Thyroid gland (tissue), 4 donors: ENCODE measurements around the gene MOB2. TPM values are rescaled to one million over a fixed set of nuclear protein-coding genes. Genes with fewer than 3 reads are reported as not detected.

Experiments used
- DNase-seq, 2 donors: peaks; one replicate each; pipeline ENCODE4 v3.0.0-alpha.2; 2019
- H3K27ac ChIP-seq, 3 donors: fragments of 200-600 bp; sonication (generic); 1 replicate in 2 of 3; 2 replicates in 1 of 3; pipeline ENCODE4 v1.5.1; 2016 to 2019; ENCODE audit warnings: mild to moderate bottlenecking in 1 of 3, moderate library complexity in 1 of 3
- H3K27me3 ChIP-seq: fragments of 200-600 bp; sonication (generic); one replicate; pipeline ENCODE4 v1.5.1; 2019
- H3K36me3 ChIP-seq, 2 donors: fragments of 200-600 bp; sonication (generic); one replicate each; pipeline ENCODE4 v1.5.1; 2016 to 2019
- H3K4me1 ChIP-seq, 2 donors: fragments of 200-600 bp; sonication (generic); one replicate each; pipeline ENCODE4 v1.5.1; 2017 to 2019
- H3K4me3 ChIP-seq, 3 donors: fragments of 200-600 bp; sonication (generic); replicated peaks in 1 of 3; 1 replicate in 2 of 3; 2 replicates in 1 of 3; pipeline ENCODE4 v1.5.1; 2016; ENCODE audit warnings: mild to moderate bottlenecking in 1 of 3
- H3K9me3 ChIP-seq: fragments of 200-600 bp; sonication (generic); one replicate; pipeline ENCODE4 v1.5.1; 2017
- CTCF ChIP-seq, 6 experiments: fragments of 200-600 bp in 3 of 6; fragments of 450-650 bp in 3 of 6; sonication (generic) in 3 of 6; IDR thresholded peaks; one replicate each; pipeline ENCODE4 v1.5.1; 2016 to 2019; ENCODE audit warnings: antibody characterized with exemption in 6 of 6, mild to moderate bottlenecking in 2 of 6, inconsistent platforms in 1 of 6, moderate library complexity in 1 of 6
- POLR2A ChIP-seq, 2 donors: fragments of 450-650 bp; IDR thresholded peaks; one replicate each; pipeline ENCODE4 v1.6.1; 2017; ENCODE audit warnings: antibody characterized with exemption in 2 of 2, mild to moderate bottlenecking in 2 of 2, moderate library complexity in 1 of 2
- WGBS, 2 donors: methylation state at CpG; one replicate each; pipeline ENCODE4 v1.1.5; 2017; 5-methylcytosine and 5-hydroxymethylcytosine counted together
- intact Hi-C: fragments of 100-400 bp; cut with DNase I; formaldehyde crosslinking; loops from one replicate; pipeline ENCODE4 v1.15.1; 2023
- total RNA-seq, 4 donors: library from RNA; depleted of rRNA; stranded (reverse); fragments of >200 nt; gene quantifications; one replicate each; pipeline ENCODE4 v1.2.3, GENCODE V29; 2016

MOB2 gene
- total RNA-seq, 4 donors from 2014 or later = 25.6 to 45.8 (median 30.1) TPM

GRCh38 chr11:1470681-1471611 is 15.6 kb downstream of the MOB2 start:
- intact Hi-C loops = no loop called here
- H3K4me3 ChIP-seq = no peak overlapping the region
- DNase-seq = no peak
- H3K4me1 ChIP-seq = no peaks in the 10 kb centered on the region
- no peak overlapping the region for H3K27ac ChIP-seq
- TF ChIP-seq CTCF (IDR thresholded peaks at IDR 0.05) (no peak), POLR2A (IDR thresholded peaks at IDR 0.05) (no peak)
- no peaks in the 10 kb centered on the region for H3K27me3 ChIP-seq
- WGBS, 2 donors = 95 to 98% methylated on average over 15 to 18 of the region's 40 CpGs
- H3K9me3 ChIP-seq = no peaks in the 10 kb centered on the region
- H3K36me3 ChIP-seq = peaks cover 20 to 44% of the 10 kb centered on the region in 2 donors

GRCh38 chr11:1469911-1470680 is 16.5 kb downstream of the MOB2 start:
- Histone ChIP-seq H3K9me3 (no peaks in the 10 kb centered on the region), H3K27me3 (no peaks in the 10 kb centered on the region), H3K4me1 (no peaks in the 10 kb centered on the region), H3K4me3 (no peak overlapping the region), H3K27ac (no peak overlapping the region), H3K36me3 (peaks cover 12 to 36% of the 10 kb centered on the region in 2 donors)
- 87 to 93% methylated on average over 21 to 34 of the region's 35 CpGs for WGBS, 2 donors
- intact Hi-C loops = no loop called here
- DNase-seq = no peak
- no peak for TF ChIP-seq CTCF (IDR thresholded peaks at IDR 0.05)
- no peak for TF ChIP-seq POLR2A (IDR thresholded peaks at IDR 0.05)

GRCh38 chr11:1469287-1469910 is 17.2 kb downstream of the MOB2 start:
- intact Hi-C loops = no loop called here
- no peak for DNase-seq
- 79 to 87% methylated on average over 11 to 15 of the region's 19 CpGs for WGBS, 2 donors
- H3K27me3 ChIP-seq = no peaks in the 10 kb centered on the region
- H3K4me3 ChIP-seq = no peak overlapping the region
- H3K27ac ChIP-seq = no peak overlapping the region
- TF ChIP-seq POLR2A (IDR thresholded peaks at IDR 0.05) (no peak), CTCF (IDR thresholded peaks at IDR 0.05) (no peak)
- no peaks in the 10 kb centered on the region for H3K9me3 ChIP-seq
- peaks cover 12 to 36% of the 10 kb centered on the region in 2 donors for H3K36me3 ChIP-seq
- no peaks in the 10 kb centered on the region for H3K4me1 ChIP-seq

- peaks cover 12 to 32% of the 10 kb centered on the region in 2 donors for H3K36me3 ChIP-seq
These were observed 18.0 kb downstream of the MOB2 start for GRCh38 chr11:1468473-1469066.

More at GRCh38 chr11:1468473-1469066, 18.0 kb downstream of the MOB2 start:
- WGBS, 2 donors = 91 to 94% methylated on average over 17 to 19 of the region's 19 CpGs
- H3K9me3 ChIP-seq = no peaks in the 10 kb centered on the region
- intact Hi-C loops = no loop called here
- DNase-seq = no peak
- no peak overlapping the region for H3K4me3 ChIP-seq
- no peaks in the 10 kb centered on the region for H3K4me1 ChIP-seq
- H3K27ac ChIP-seq = no peak overlapping the region
- TF ChIP-seq POLR2A (IDR thresholded peaks at IDR 0.05) = no peak
- TF ChIP-seq CTCF (IDR thresholded peaks at IDR 0.05) = no peak
- H3K27me3 ChIP-seq = no peaks in the 10 kb centered on the region
